NCI-H446 (cell line): ENCODE data around the gene IGFN1.
"Not testable (repeated sequence)": the region's sequence is repeated elsewhere in the genome, so short reads cannot be mapped to it uniquely, and the experiment has no call there.

ENCODE experiments used
- DNase-seq, 2 experiments: peaks; one replicate each; lab custom pipeline; 2025; lab: John Stamatoyannopoulos, UW

The IGFN1 gene

DNA sequence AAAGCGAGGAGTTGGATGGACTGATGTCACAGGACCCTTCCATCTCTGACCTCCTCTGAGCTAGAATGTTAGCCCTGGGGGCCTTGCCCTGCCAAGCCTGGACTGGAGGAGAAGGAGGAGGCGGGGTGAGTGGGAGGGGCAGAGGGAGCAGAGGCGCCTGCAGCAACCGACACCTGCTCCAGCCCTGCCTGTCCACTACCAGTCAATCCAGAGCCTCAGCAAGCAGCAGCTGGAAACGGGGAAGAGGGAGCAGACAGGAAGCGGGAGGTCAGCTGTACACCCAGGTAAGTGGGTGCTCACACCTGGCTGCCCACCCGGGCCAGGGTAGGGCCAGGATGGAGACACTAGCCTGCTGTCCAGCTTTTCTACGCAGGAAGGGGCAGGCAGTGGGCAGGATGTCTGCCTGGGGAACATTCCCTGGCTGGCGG lies at the start of gene IGFN1:
Gene IGFN1 (plus strand): TSS at position 201 of the 428 bp plus-strand sequence. CDS start 2,470 bp downstream, outside the sequence.
- no peak for DNase-seq

DNA sequence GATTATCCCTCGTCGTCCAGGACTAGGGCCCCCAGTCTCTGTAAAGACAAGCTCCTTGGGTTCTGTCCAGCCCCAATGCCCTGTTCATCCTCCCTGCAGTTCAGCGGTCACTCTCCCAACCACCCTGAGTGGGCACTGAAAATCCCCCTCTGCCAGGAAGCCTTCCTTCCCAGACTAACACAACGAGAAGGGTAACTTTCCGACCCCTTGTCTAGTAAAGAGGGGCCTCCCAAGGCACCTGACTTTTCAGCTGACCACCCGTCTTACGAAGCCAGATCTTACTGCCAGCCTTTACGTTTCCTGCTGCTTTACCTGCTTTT lies 49.7 kb upstream of the IGFN1 start:
- DNase-seq = no peak

DNA sequence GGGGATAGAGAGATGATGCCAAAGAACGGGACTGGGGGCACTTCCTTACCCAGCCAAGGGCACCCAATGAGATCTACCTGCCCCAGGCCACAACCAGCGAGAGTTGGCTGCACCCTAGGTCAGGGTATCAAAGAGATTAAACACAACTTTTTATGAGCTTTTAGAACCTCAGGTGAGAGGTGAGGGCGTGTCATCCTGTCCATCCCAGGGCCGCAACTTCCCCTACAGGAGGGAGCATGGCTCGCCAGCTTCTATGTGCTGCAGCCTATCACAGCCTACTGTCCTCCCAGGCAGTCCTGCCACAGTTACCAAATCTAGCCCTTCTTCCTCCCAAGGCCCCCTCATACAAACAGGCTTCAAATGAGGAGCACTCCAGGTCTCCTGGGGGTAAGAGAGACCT lies 49.2 kb upstream of the IGFN1 start:
- DNase-seq = no peak

DNA sequence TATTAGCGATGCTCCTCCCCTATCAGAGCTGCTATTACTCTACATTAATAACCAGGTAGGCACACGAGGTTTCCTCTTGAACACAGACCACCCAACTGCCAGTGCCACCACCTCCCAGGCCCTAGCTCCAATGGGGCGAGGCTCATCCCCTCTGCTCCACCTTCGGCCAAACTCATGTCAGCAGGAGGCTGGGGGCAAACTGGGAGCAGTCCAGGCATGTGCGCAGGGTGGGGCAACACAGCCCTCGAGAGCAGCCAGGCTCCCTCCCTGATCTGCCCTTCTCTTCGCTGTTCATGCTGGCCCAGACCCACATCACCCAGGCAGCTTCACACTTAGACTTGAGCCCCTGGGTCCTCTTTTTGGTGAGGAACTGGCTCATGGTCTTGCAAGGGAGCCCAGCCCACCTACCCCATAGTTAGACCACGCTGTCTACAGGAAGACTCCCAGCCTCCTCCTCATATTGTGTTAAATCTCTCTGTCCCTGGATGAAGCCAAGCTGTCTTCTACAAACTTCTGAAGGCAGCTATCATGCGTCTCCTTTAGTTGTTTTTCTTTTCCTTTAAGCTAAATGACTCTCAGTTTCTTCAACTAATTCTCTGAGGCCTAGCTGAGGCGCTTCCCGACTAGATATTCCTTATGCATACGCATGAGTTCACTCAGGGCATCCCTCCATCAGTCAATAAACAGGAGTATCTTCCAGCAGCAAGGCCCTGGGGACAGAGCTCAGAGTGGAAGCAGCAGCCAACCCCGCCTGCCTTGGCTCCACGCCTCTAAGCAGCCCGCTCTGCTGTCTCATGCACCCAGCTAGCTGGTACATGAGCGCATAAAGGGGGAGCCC lies 48.4 kb upstream of the IGFN1 start:
- DNase-seq = peak in 1 of 2 experiments; percentile 58

DNA sequence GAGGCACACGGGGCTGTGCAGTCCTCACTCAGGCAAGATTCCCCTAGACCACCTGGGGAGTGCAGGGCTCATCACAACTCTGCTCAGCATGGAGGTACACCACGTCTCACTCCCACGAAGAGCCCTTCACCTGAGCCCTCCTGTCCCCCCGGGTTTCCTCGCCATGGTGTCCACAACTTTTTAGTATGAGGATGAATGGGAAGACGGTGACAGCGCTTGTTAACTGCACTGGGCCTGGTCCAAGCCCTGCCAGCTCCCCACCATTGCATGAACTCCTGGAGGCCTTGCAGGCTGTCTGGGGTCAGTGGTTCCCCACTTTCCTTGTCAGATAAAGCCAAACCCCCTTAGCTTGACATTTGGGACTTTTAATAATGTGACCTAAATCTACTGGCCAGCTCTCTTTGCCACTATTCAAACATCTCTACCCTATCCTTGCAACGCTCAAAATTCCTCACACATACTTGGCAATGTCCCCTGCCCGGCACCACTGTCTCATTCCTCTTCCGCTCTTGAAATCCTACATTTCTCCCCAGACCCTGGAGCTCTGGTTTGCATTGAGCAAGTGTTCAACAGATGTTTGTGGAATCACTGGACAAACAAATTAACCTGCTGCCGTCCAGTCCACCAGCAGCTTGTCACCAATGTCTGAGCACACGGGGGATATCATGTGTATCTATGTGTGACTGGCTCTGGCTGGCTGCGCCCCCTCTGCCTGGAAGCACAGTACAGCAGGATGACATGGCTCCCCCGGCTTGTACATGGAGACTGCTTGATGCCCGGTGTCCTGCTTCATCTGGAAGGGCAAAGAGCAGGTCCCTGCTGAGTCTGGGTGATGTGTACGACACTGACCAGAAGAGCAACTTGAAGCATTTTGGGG lies 47.5 kb upstream of the IGFN1 start:
- no peak for DNase-seq

DNA sequence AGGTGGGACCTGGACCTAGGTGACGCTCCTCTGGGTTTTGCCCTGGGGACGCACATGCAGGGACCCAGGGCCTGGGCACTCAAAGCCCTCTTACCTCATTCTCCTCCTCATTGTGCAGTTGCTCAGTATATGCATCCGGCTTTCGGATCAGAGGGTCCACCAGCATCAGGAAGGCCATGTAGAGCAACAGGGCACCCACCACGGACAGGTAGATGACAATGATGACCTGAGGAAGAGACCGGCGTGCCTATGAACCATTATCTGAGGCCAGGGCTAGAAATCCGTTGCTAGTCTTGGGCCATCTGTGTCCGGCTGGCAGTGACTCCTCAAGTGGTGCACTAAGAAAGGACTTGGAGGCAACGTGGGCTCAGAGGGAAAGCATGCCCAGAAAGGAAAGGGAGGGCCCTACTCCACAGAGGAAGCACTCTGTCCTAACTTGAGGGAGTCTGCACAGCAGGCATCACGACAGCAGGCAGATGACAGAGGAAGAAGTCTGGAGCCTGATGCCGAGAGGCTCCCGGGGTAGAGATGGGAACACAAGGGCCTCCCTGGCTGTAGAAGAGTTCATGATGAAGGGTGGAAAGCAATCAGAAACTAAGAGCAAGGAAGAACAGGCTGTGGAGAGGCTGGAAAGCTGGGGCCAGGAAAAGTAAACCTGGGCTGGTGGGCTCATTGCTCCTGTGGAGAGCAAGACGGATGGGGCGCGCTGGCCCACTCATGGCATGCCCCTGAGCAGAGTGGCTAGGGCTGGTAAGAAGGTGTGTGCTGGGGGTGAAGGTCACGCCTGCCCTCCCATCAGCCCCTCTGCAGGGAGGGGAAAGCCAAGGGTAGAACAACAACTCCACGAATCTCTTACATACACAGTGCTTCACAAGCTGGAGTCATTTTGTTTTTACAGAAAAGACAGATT lies 46.6 kb upstream of the IGFN1 start:
- no peak for DNase-seq

DNA sequence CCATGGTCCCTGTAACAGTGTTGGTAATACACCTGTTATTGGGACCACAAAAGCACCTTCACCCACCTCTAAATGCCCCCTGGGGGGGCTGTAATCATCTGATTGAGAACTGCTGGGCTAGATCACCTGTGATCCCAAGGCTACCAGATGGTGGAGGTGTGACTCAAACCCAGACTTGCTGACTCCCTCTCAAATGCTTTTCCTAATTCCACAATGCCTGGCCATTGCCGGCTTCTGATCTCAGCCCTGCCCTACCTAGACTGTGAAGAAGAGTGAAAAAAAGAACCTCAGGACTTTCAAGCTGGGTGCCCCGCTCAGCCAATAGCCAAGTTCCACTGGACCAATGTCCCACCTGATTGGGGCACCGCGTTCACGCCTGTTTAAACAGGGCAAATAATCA lies 45.9 kb upstream of the IGFN1 start:
- no peak for DNase-seq

DNA sequence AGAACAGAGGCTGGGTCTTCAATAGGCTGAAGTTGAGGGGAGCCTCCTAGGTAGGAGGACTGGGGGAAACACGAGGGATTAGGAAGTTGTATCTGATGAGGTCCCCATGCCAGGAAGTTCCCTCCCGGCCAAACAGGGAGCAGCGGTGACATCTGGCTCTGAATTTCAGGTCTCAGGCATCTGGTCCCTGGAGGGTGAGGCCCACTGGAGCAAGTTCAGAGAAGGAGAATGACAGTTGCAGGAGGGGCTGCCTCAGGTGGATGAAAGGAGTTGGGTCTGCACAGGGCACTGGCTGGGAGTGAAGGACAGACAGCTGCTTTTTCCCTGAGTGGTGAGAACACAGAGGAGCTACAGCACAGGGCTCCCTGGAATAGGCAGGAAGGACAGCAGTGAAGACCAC lies 45.5 kb upstream of the IGFN1 start:
- DNase-seq = no peak

DNA sequence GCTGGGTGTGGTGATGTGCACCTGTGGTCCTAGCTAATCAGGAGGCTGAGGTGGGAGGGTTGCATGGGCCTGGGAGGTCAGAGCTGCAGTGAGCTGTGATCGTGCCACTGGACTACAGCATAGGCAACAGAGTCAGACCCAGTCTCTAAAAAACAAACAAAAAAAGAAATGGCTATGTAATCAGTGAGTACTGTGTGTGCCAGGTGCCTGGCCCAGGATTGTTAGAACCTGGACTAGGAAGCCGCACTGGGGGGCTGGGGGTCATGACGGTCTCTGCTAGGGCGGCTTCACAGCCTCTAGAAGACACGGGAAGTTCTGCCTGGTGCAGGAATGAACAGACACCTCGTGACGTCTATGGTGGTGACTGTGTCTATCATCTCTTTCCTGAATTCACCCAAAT lies 44.8 kb upstream of the IGFN1 start:
- no peak for DNase-seq

DNA sequence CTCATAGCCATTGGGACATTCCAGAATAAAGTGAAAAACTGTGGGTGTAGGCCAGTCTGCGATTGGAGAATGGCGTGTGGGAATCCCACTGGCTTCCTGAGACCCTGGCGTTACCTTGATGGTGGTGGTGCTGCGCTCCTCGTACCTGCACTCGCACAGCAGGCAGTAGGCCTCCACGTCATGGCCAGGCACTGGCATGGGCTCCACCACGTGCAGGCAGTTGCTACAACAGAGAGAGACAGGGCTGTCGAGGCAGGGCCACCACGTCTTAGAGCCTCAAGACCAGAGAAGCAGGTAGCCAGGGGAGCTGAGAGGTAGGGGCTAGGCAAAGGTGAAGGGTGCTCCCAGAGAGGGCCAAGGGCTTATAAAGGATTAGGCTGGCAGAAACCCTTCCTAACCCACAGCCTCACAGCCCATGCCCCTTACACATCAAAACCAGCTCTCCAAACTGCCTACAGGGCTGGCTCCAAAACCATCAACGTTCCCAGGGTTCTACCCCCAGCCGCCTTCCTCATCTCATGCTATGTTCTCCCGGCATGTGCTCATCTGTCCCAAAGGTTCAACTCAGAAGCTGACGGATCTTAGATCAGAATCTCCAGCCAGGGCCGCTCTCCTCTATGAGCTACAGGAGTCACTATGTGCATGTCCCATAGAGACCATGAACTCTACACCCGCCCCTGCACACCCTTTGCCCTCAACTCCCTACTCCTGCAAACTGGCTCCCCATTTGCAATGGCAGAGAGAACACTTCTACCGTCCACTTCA lies 43.8 kb upstream of the IGFN1 start:
- no peak for DNase-seq

DNA sequence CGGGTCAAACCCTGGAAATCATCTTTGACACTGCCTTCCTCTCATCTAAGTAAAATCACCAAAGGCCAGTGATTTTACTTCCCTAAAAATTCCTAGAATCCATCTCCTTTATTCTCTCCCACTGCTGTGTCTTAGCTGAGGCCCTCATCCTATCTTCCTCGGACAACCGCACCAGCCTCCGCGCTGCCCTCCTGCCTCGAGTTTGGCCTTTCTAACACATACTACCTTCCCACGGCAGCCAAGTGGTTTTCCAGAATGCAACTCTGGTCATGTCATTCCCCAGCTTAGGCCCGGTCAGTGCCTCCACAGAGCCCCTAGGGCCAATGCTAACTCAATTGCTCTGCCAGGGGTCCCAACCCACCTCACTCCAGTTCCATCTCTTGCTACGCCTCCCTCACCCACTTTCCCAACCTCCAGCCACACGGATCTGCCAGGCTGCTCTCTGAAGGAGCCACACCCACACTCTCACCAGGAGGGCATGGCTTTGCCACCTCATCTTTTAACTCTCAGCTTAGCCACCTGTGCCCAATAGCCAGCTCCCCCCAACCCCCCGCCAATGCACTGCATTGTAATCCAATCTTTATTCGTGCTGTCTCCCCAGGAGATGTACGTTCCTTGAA lies 43.1 kb upstream of the IGFN1 start:
- DNase-seq = no peak

DNA sequence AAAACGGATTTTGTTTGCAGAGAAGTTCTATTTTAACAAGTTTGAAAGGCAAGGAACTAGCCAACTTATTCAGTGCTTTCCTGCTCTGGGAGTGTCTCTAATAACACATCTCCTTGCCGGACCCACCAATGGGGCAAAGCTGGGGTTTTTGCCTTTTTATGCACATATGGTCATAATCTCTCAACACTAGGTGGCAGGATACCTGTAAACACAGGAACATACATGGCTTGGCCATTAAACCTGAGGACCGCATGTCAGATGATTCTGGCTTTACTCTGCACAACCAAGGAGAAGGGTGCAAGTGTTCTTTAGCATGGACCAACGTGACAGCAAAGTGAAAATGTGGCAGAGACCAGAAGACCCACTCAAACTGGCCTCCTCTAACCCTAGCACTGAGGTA lies 41.2 kb upstream of the IGFN1 start:
- no peak for DNase-seq

DNA sequence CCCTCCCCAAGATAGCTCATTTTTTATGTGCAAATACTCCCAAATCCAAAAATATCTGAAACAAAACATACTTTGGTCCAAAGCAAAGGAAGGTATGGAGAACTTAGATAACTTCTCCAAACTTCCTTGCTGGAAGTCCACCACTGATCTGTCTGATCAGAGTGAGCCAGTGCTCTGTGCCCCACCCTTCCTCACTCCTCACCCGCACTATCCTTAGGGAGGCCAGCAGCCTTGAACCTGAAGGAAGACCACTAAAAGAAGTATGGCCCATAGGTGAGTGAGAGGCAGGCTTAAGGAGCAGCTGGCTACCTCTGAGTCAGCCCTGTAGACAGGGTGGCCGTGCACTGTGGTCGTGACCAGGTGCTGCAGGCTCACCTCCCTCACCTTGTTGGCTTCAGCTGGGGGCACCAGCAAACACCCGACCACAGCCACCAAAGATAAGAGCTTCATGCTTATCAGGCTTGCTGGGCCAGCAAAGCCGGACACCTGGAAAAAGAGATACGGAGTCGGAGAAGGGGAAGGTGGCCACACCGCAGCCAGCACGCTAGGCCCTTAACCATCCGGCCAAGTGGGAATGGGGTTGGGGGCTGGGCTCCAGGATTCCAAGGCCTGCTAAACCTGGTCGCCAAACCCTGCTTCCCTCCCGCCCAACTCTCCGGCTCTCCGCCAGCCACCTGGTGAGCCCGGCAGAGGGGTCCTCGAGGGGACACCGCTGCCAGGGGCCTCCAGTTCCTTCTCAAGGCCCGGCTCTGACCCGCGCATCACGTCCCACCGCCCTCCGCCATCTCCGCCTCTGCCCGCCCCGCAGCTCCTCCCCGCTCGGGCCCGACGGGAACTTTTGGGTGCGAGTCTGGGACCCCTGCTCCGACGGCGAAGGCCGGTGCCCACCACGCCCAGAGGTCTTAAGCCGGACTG lies 36.9 kb upstream of the IGFN1 start:
- DNase-seq = no peak

DNA sequence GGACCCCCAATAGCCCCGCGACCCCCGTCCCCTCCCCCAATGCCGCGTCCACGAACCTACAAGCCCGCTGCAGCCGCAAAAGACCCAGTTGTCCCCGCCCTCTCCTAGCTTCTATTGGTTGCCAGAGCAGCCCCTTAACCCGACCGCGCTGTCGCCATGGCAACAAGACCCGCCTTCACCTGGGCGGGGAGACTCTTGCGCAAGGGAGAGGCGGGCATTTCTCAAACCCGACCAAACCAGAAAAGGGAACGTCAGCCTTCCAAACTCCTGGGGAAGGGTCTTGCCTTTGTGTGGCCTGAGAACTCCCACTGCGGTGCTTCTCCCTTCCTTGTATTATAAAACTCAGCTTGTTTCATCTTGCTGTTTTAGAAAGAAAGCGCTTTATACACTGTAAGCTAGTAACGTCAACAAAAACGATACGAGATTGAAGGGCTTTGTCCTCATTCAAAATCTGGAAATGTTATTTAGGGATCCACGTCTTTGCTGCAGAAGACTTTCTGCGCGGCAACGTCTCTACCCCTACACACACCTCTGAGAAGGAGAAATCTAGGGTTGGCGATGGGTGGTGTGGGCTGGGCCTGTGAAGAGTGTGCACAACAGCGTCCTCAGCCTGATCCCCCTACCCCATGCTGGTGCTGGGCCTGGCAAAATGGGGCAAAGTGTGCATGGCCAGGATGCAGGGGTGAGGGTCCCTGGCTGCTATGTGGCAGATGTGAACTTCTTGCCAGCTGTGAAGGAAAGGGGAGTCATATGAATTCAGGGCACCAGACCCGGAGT lies 36.0 kb upstream of the IGFN1 start, which contains the start of gene TMEM9:
Gene TMEM9 (minus strand): TSS at position 86 of the 777 bp plus-strand sequence. CDS start 551 bp downstream, outside the sequence.
- peak; percentile 89 to 98 for DNase-seq

DNA sequence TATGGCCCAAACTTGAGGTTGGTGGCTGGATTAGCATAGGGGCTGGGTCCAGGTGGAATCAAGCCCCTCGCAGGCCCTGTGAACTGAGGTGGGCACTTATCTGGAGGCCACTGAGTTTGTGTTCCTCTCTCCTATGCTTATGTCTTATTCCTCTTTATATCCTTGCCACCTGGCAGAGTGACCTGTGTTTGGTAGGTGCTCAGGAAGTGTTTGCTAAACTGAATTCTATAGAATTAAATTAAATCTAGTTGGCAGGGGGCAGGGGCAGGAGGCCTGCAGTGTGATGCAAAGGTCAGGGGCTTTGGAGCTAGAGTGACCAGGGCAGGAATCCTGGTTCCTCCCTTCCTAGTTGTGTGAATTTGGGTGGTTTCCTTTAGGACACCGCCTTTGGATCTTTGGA lies 35.3 kb upstream of the IGFN1 start:
- DNase-seq = no peak

DNA sequence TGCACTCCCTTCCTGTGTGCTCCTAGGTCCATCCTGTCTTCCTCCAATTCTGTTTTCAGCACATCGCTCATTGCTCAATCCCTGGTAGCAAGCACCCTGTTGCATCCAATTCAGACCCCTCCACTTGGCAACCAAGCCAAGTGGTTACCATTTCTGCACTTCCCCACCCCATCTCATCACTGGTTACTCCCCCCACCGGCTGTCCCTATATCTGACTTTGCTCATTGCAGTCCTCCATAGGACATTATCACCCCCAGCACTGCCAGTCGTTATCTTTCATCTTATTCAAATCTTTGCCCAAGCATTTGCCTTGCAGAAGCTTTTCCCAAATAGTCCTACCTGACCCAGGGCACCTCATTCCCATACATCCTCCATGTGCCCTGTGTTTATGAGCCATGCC lies 34.3 kb upstream of the IGFN1 start:
- DNase-seq = no peak

DNA sequence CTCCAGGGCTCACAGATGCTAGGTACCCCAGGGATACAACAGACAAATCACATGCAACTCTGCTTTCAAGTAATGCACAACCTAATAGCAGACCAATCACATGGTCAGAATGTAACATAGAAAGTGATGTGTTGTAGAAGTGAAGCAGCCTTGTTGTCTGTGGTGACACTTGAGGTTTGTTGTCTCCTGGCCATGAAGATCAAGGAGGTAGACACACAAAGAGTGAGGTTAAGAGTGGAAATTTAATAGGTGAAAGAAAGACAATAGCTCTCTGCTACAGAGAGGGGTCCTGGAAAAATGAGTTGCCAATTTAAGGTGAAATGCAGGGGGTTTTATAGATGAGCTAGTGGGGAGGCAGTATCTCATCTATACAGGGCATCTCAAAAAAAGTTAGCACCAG lies 33.8 kb upstream of the IGFN1 start:
- DNase-seq = no peak

DNA sequence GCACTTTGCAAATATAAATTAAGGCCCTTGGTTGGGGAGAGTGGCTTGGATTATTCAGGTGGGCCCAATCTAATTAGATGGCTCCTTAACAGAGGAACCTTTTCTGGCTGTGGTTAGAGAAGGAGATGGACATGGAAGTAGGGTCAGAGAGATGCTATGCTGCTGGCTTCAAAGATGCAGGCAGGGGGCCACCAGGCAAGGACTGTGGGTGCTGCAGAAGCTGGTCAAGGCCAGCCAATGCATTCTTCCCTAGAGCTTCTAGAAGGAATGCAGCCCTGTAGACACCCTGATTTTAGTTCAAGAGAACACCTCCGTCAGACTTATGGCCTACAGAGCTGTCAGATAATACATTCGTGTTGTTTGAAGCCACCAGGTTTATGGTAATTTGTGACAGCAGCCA lies 32.7 kb upstream of the IGFN1 start:
- DNase-seq = no peak

DNA sequence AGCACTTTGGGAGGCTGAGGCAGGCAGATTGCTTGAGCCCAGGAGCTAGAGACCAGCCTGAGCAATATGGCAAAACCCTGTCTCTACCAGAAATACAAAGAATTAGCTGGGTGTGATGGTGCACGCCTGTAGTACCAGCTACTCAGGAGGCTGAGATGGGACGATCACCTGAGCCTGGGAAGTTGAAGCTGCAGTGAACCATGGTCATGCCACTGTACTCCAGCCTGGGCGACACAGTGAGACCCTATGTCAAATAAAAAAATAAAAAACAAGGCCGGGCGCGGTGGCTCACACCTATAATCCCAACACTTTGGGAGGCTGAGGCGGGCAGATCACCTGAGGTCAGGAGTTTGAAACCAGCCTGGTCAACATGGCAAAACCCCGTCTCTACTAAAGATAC lies 27.6 kb upstream of the IGFN1 start:
- not testable (repeated sequence) for DNase-seq
